K562 (cell line): ENCODE results near the gene TSKS. TPM values are rescaled to one million over a fixed set of nuclear protein-coding genes. Genes with fewer than 3 reads are reported as not detected.

Experiments
- BRD9 ChIP-seq: fragments of 450-650 bp; IDR thresholded peaks from 2 replicates; pipeline ENCODE4 v1.6.1; 2018; ENCODE audit warnings: low read depth; ENCODE audit not compliant: partially characterized antibody
- CTBP1 ChIP-seq: fragments of 450-650 bp; IDR thresholded peaks from 2 replicates; pipeline ENCODE4 v1.6.1; 2016; ENCODE audit warnings: borderline replicate concordance
- CTCF ChIP-seq, 3 experiments: IDR thresholded peaks in 2 of 3; conservative IDR thresholded peaks in 1 of 3; 2 replicates each; pipeline ENCODE4 v1.5.1; 2011 to 2012; ENCODE audit warnings: low read length in 3 of 3, mild to moderate bottlenecking in 3 of 3, control low read depth in 2 of 3, improper control_type of control experiment in 1 of 3, inconsistent platforms in 1 of 3, low read depth in 1 of 3, mixed read lengths in 1 of 3, moderate library complexity in 1 of 3; ENCODE audit not compliant: insufficient read depth in 2 of 3
- FUS ChIP-seq: fragments of 200-400 bp; formaldehyde crosslinking; optimal IDR thresholded peaks from 2 replicates; pipeline ENCODE3; 2017; ENCODE audit warnings: low read depth, low read length
- HOMEZ ChIP-seq: fragments of 250-450 bp; sonication (Bioruptor Pico); IDR thresholded peaks from 2 replicates; pipeline ENCODE4 v1.4.0; 2020; ENCODE audit warnings: mild to moderate bottlenecking, moderate library complexity
- HSF4 ChIP-seq: fragments of 250-450 bp; sonication (Bioruptor Pico); IDR thresholded peaks from 2 replicates; pipeline ENCODE4 v2.1.2; 2022; ENCODE audit warnings: mild to moderate bottlenecking, moderate library complexity, borderline replicate concordance
- JUND ChIP-seq, 2 experiments: IDR thresholded peaks; 2 replicates in 1 of 2; 3 replicates in 1 of 2; pipeline ENCODE4 v1.6.1; 2011; ENCODE audit warnings: borderline replicate concordance in 2 of 2, low read depth in 2 of 2, low read length in 2 of 2, improper control_type of control experiment in 1 of 2, missing biosample characterization in 1 of 2, missing genetic modification characterization in 1 of 2, missing genetic modification reagents in 1 of 2
- L3MBTL2 ChIP-seq: fragments of 450-650 bp; IDR thresholded peaks from 2 replicates; pipeline ENCODE4 v1.6.1; 2016; ENCODE audit warnings: mild to moderate bottlenecking, moderate library complexity
- LCOR ChIP-seq: sonication (generic); formaldehyde crosslinking; IDR thresholded peaks from 2 replicates; pipeline ENCODE4 v1.8.0; 2022; ENCODE audit warnings: mild to moderate bottlenecking, missing genetic modification reagents
- MAFG ChIP-seq: fragments of 450-650 bp; conservative IDR thresholded peaks from 2 replicates; pipeline ENCODE4 v1.6.1; 2016; ENCODE audit warnings: missing genetic modification characterization, missing compliant biosample characterization
- MXD1 ChIP-seq: fragments of 250-450 bp; sonication (Bioruptor Pico); IDR thresholded peaks from 2 replicates; pipeline ENCODE4 v1.8.0; 2021; ENCODE audit warnings: borderline replicate concordance, mild to moderate bottlenecking, moderate library complexity; ENCODE audit not compliant: poor library complexity, severe bottlenecking
- NFXL1 ChIP-seq: fragments of 450-650 bp; formaldehyde crosslinking; IDR thresholded peaks from 2 replicates; pipeline ENCODE4 v1.4.0; 2021; ENCODE audit warnings: mild to moderate bottlenecking
- NUFIP1 ChIP-seq: fragments of 450-650 bp; IDR thresholded peaks from 2 replicates; pipeline ENCODE4 v1.6.1; 2018; ENCODE audit not compliant: partially characterized antibody
- PHB ChIP-seq: fragments of 250-450 bp; sonication (Bioruptor Pico); IDR thresholded peaks from 2 replicates; pipeline ENCODE4 v1.5.0; 2021
- POLR2AphosphoS5 ChIP-seq: IDR thresholded peaks from 2 replicates; pipeline ENCODE4 v1.6.1; 2011; ENCODE audit warnings: mild to moderate bottlenecking, low read depth, low read length, moderate library complexity; ENCODE audit not compliant: control insufficient read depth, insufficient read depth
- POLR2B ChIP-seq: fragments of 450-650 bp; IDR thresholded peaks from 2 replicates; pipeline ENCODE4 v1.6.1; 2018; ENCODE audit warnings: low read depth; ENCODE audit not compliant: partially characterized antibody
- RHOXF2B ChIP-seq: fragments of 250-450 bp; sonication (Bioruptor Pico); conservative IDR thresholded peaks from 2 replicates; pipeline ENCODE4 v1.5.1; 2021
- RUNX1 ChIP-seq: sonication (generic); IDR thresholded peaks from 2 replicates; pipeline ENCODE4 v1.6.1; 2016; ENCODE audit warnings: antibody characterized with exemption, low read depth
- SIRT6 ChIP-seq: IDR thresholded peaks from one replicate; pipeline ENCODE4 v1.6.1; 2012; ENCODE audit warnings: low read depth, mild to moderate bottlenecking, control low read depth, inconsistent platforms, low read length, moderate library complexity
- SMAD1 ChIP-seq: fragments of 150-350 bp; IDR thresholded peaks from 2 replicates; pipeline ENCODE4 v1.6.1; 2014; ENCODE audit warnings: low read length, low read depth; ENCODE audit not compliant: partially characterized antibody
- SOX6 ChIP-seq: fragments of 450-650 bp; IDR thresholded peaks from 2 replicates; pipeline ENCODE4 v1.6.1; 2014; ENCODE audit warnings: mild to moderate bottlenecking
- TSC22D4 ChIP-seq: fragments of 450-650 bp; IDR thresholded peaks from 2 replicates; pipeline ENCODE4 v1.6.1; 2016; ENCODE audit warnings: missing genetic modification characterization, missing biosample characterization, control low read depth
- ZNF140 ChIP-seq: fragments of 250-450 bp; sonication (Bioruptor Pico); IDR thresholded peaks from 2 replicates; pipeline ENCODE4 v1.8.0; 2021; ENCODE audit warnings: moderate library complexity, mild to moderate bottlenecking, inconsistent platforms
- ZNF274 ChIP-seq: IDR thresholded peaks from 2 replicates; pipeline ENCODE4 v1.6.1; 2011; ENCODE audit warnings: low read depth, mild to moderate bottlenecking, low read length, moderate library complexity, borderline replicate concordance
- ZNF589 ChIP-seq: fragments of 200-800 bp; sonication (Bioruptor generic); IDR thresholded peaks from 2 replicates; pipeline ENCODE4 v1.6.1; 2016; ENCODE audit warnings: low read depth, missing genetic modification characterization, missing compliant biosample characterization
- ZNF780A ChIP-seq: fragments of 250-450 bp; sonication (Bioruptor Pico); IDR thresholded peaks from 2 replicates; pipeline ENCODE4 v1.5.0; 2021; ENCODE audit warnings: mild to moderate bottlenecking
- polyA plus RNA-seq, 8 experiments: library from polyadenylated mRNA; depleted of rRNA in 4 of 8; stranded (reverse) in 5 of 8; unstranded in 3 of 8; fragments of >200 nt; fragmentation: Nextera tagmentation in 2 of 8; fragmentation: Illumina TruSeq in 1 of 8; extraction: Ambion mirVana in 2 of 8; extraction: Trizol in 1 of 8; gene quantifications; 2 replicates each; pipeline versions ENCODE4 v1.2.1 to v1.2.3, GENCODE V29; 2011 to 2014; ENCODE audit warnings: inconsistent platforms in 1 of 8, missing spikeins in 1 of 8
- total RNA-seq, 7 experiments: library from RNA; depleted of rRNA in 6 of 7; stranded (reverse); fragments of >200 nt in 6 of 7; fragmentation: Illumina TruSeq in 2 of 7; extraction: Trizol in 2 of 7; gene quantifications; 2 replicates each; pipeline versions ENCODE4 v1.2.1 to v1.2.3, GENCODE V29; 2011 to 2021; ENCODE audit warnings: low replicate concordance in 1 of 7

Gene TSKS
- total and polyA plus RNA-seq, 9 of the 15 experiments (the other 6 are each of a cell fraction or from before 2014, with no cell fraction given) = 0.14 to 4.5 (median 0.80) TPM

GRCh38 chr19:49761625-49762311 lies 1.3 kb downstream of the TSKS start (continued):
- TF ChIP-seq NFXL1 (CRISPR knock-in tag) (no peak), LCOR (CRISPR knock-in tag) (0 out of 2 replicates have a peak, but pooled peaks have one; percentile 58), MAFG (tag) (0 out of 2 replicates have a peak, but pooled peaks have one; percentile 12), SMAD1 (no peak), JUND (IDR thresholded peaks at IDR 0.05; ENCODE audit: borderline replicate concordance, low read depth, low read length) (peak; percentile 70), JUND (tag; IDR thresholded peaks at IDR 0.05; ENCODE audit: borderline replicate concordance, low read depth, low read length) (peak; percentile 21; the same call in 1 of the 3 replicates), PHB (no peak), ZNF274 (no peak), CTCF (IDR thresholded peaks at IDR 0.05 in 2 of 3, conservative IDR thresholded peaks at IDR 0.05 in 1 of 3; ENCODE audit: insufficient read depth in 2 of 3, low read depth in 1 of 3, low read length in 3 of 3) (peak; percentile 75 to 90 (median 90)), NUFIP1 (no peak), HOMEZ (no peak), MXD1 (no peak), ZNF589 (CRISPR knock-in tag) (0 out of 2 replicates have a peak, but pooled peaks have one; percentile 39), POLR2AphosphoS5 (0 out of 2 replicates have a peak, but pooled peaks have one; percentile 13), RHOXF2B (CRISPR knock-in tag) (no peak), SOX6 (no peak; the same call in 1 of the 2 replicates), BRD9 (peak; percentile 84), ZNF780A (CRISPR knock-in tag) (no peak), TSC22D4 (no peak), FUS (no peak), POLR2B (peak; percentile 49), SIRT6 (no peak), RUNX1 (no peak), L3MBTL2 (peak; percentile 81), ZNF140 (CRISPR knock-in tag) (no peak), CTBP1 (peak; percentile 74; the same call in 1 of the 2 replicates), HSF4 (CRISPR knock-in tag) (no peak)
